Keratinocyte (primary cell): ENCODE results near the gene OSBPL8. TPM values are rescaled to one million over a fixed set of nuclear protein-coding genes. Genes with fewer than 3 reads are reported as not detected.

ENCODE experiments used
- DNase-seq: peaks from one replicate; pipeline ENCODE4 v3.0.0-alpha.2; 2011; ENCODE audit warnings: low read depth, missing footprints, low spot score
- FAIRE-seq: peaks from 2 replicates; lab custom pipeline; 2011; peaks lifted over from hg19 to GRCh38; lab: Jason Lieb, UNC
- H2AFZ ChIP-seq: 2 replicates; pipeline ENCODE4 v1.6.0; 2012; ENCODE audit warnings: low read length, control low read depth, inconsistent platforms; ENCODE audit not compliant: control insufficient read depth
- H3K27ac ChIP-seq: 2 replicates; pipeline ENCODE4 v1.5.1; 2011; ENCODE audit warnings: low read length; ENCODE audit not compliant: control insufficient read depth, insufficient read depth
- H3K27me3 ChIP-seq: 3 replicates; pipeline ENCODE4 v1.6.0; 2011; ENCODE audit warnings: low read length; ENCODE audit not compliant: control insufficient read depth, insufficient read depth; ENCODE audit errors: extremely low read depth
- H3K36me3 ChIP-seq, 2 experiments: 2 replicates in 1 of 2; 3 replicates in 1 of 2; pipeline ENCODE4 v1.5.1; 2011; ENCODE audit warnings: low read length in 2 of 2, mild to moderate bottlenecking in 1 of 2; ENCODE audit not compliant: control insufficient read depth in 2 of 2, insufficient read depth in 2 of 2; ENCODE audit errors: extremely low read depth in 1 of 2
- H3K4me1 ChIP-seq: 3 replicates; pipeline ENCODE4 v1.5.1; 2011; ENCODE audit warnings: low read length; ENCODE audit not compliant: control insufficient read depth, insufficient read depth; ENCODE audit errors: extremely low read depth
- H3K4me2 ChIP-seq: 3 replicates; pipeline ENCODE4 v1.6.0; 2011; ENCODE audit warnings: low read depth, low read length; ENCODE audit not compliant: control insufficient read depth, insufficient read depth; ENCODE audit errors: extremely low read depth
- H3K4me3 ChIP-seq, 3 experiments: fragments of 200-600 bp in 1 of 3; sonication (generic) in 1 of 3; 2 replicates in 2 of 3; 3 replicates in 1 of 3; pipeline ENCODE4 v1.5.1; 2011 to 2016; ENCODE audit warnings: low read length in 3 of 3, mild to moderate bottlenecking in 3 of 3, control low read depth in 2 of 3, inconsistent platforms in 1 of 3, low read depth in 1 of 3, mixed read lengths in 1 of 3, mixed run types in 1 of 3, moderate library complexity in 1 of 3; ENCODE audit not compliant: control insufficient read depth in 2 of 3, insufficient read depth in 2 of 3; ENCODE audit errors: extremely low read depth in 1 of 3
- H3K79me2 ChIP-seq: 2 replicates; pipeline ENCODE4 v1.6.0; 2012; ENCODE audit warnings: low read length; ENCODE audit not compliant: control insufficient read depth, insufficient read depth
- H3K9ac ChIP-seq: 3 replicates; pipeline ENCODE4 v1.6.0; 2011; ENCODE audit warnings: low read length; ENCODE audit not compliant: control insufficient read depth, insufficient read depth; ENCODE audit errors: extremely low read depth
- H3K9me1 ChIP-seq: 3 replicates; pipeline ENCODE4 v1.6.0; 2011; ENCODE audit warnings: low read length; ENCODE audit not compliant: control insufficient read depth, insufficient read depth; ENCODE audit errors: extremely low read depth
- H3K9me3 ChIP-seq: 2 replicates; pipeline ENCODE4 v1.5.1; 2012; ENCODE audit warnings: low read depth, low read length; ENCODE audit not compliant: control insufficient read depth
- H4K20me1 ChIP-seq: 3 replicates; pipeline ENCODE4 v1.6.0; 2011; ENCODE audit warnings: low read length; ENCODE audit not compliant: control insufficient read depth, insufficient read depth; ENCODE audit errors: extremely low read depth
- CTCF ChIP-seq, 3 experiments: IDR thresholded peaks in 1 of 3; conservative IDR thresholded peaks in 1 of 3; optimal IDR thresholded peaks in 1 of 3; 2 replicates in 2 of 3; 3 replicates in 1 of 3; pipeline versions ENCODE3 to v1.5.1; 2011; ENCODE audit warnings: low read length in 3 of 3, mild to moderate bottlenecking in 3 of 3, moderate library complexity in 2 of 3, control low read depth in 1 of 3, inconsistent platforms in 1 of 3; ENCODE audit not compliant: insufficient read depth in 2 of 3; ENCODE audit errors: extremely low read depth in 1 of 3
- EZH2 ChIP-seq: IDR thresholded peaks from one replicate; pipeline ENCODE4 v1.6.1; 2012; ENCODE audit warnings: inconsistent platforms, mild to moderate bottlenecking, low read length, moderate library complexity
- dilution Hi-C: fragments of 300-500 bp; cut with MboI; formaldehyde crosslinking; loops from one replicate; pipeline ENCODE4 v1.7.0; 2020; ENCODE audit warnings: low sequenced_read_pairs; ENCODE audit not compliant: extremely low pct_ligation_motif_present
- polyA plus RNA-seq, 5 experiments: library from polyadenylated mRNA; depleted of rRNA in 3 of 5; stranded (reverse) in 3 of 5; stranded (forward) in 1 of 5; unstranded in 1 of 5; fragments of >200 nt; gene quantifications; 1 replicate in 1 of 5; 2 replicates in 3 of 5; 3 replicates in 1 of 5; pipeline versions ENCODE4 v1.2.1 to v1.2.3, GENCODE V29; 2011 to 2012; ENCODE audit warnings: missing spikeins in 2 of 5, low read depth in 1 of 5, low replicate concordance in 1 of 5

Gene OSBPL8
- polyA plus RNA-seq, 1 donor (not counting 4 experiments of a cell fraction or from before 2014, with no cell fraction given): 33.7 TPM

GRCh38 chr12:76539727-76540126 is 19.8 kb downstream of the OSBPL8 start:
- dilution Hi-C loops: no loop called here
- Histone ChIP-seq H3K4me2 (no peak overlapping the region), H4K20me1 (no peaks in the 10 kb centered on the region), H3K4me1 (peaks cover 6% of the 10 kb centered on the region), H3K9me1 (no peaks in the 10 kb centered on the region), H3K27ac (no peak overlapping the region), H3K36me3 (no peaks in the 10 kb centered on the region), H3K79me2 (peaks cover 42% of the 10 kb centered on the region), H3K9ac (no peak overlapping the region), H3K4me3 (no peak overlapping the region), H3K27me3 (no peaks in the 10 kb centered on the region), H3K9me3 (no peaks in the 10 kb centered on the region), H2AFZ (no peak overlapping the region)
- TF ChIP-seq CTCF (optimal IDR thresholded peaks at IDR 0.05 in 1 of 3, IDR thresholded peaks at IDR 0.05 in 1 of 3, conservative IDR thresholded peaks at IDR 0.05 in 1 of 3; ENCODE audit: extremely low read depth in 1 of 3, insufficient read depth in 2 of 3, low read length in 3 of 3) (no peak), EZH2 (no peak)
- DNase-seq: no peak
- FAIRE-seq: no peak

GRCh38 chr12:76537923-76538322 is 21.6 kb downstream of the OSBPL8 start:
- Histone ChIP-seq H3K4me1 (no peaks in the 10 kb centered on the region), H3K27me3 (no peaks in the 10 kb centered on the region), H3K9ac (no peak overlapping the region), H3K79me2 (peaks cover 36% of the 10 kb centered on the region), H3K36me3 (no peaks in the 10 kb centered on the region), H2AFZ (no peak overlapping the region), H3K4me2 (no peak overlapping the region), H3K4me3 (no peak overlapping the region), H3K9me1 (no peaks in the 10 kb centered on the region), H3K9me3 (no peaks in the 10 kb centered on the region), H3K27ac (no peak overlapping the region), H4K20me1 (no peaks in the 10 kb centered on the region)
- no peak for TF ChIP-seq EZH2
- no peak for TF ChIP-seq CTCF (optimal IDR thresholded peaks at IDR 0.05 in 1 of 3, IDR thresholded peaks at IDR 0.05 in 1 of 3, conservative IDR thresholded peaks at IDR 0.05 in 1 of 3; ENCODE audit: extremely low read depth in 1 of 3, insufficient read depth in 2 of 3, low read length in 3 of 3)
- dilution Hi-C loops: no loop called here
- FAIRE-seq (no peak), DNase-seq (no peak)
